RKO (cell line): ENCODE results near the gene KLHL25.

Source experiments
- DNase-seq: peaks from one replicate; pipeline ENCODE4 v3.0.0-alpha.2; 2016; ENCODE audit warnings: low spot score

KLHL25 gene

GRCh38 chr15:85759376-85759775 lies 35.3 kb downstream of the KLHL25 start:
- DNase-seq = no peak

- DNase-seq = no peak
These were observed 36.1 kb downstream of the KLHL25 start for GRCh38 chr15:85758655-85758978.

GRCh38 chr15:85757939-85758654 lies 36.6 kb downstream of the KLHL25 start:
- no peak for DNase-seq

DNA sequence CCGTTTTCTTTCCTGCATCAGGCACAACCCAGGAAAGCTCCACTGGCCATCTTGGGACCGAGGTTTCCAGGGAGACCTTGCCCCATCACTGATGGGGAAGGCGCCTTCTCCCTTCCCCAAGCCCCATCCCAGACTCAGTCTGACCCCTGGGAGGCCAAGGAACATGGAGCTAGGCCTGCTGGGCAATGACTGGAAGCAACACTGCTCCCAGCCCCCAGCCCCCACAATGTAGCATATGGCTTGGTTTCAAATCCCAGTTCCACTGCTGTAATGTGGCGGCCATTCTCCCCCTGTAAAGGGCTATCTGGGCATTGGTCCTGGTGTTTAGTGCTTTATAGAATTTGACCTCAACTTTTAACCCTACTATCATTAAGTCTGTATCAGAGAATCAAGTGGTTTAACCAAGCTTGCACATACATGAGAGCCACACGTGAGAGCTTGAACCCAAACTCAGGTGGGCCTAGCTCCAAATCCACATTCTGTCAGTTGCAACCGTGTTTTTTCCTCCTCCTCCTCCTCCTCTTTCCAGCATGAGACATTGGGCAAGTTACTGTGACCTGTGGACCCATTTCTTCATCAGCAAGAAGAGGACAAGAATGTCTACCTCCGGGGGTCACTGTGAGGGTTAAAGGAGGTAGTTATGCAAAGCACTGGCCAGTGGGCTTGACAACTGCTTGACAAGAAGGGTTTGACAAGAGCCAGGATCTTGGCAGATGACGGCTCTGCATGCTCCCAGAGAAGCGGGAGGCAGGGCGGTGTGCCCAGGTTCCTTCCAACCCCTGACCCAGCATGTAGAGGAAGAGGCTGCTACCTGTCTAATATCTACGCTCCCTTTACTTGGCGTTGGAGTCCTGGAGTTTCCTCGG lies 37.4 kb downstream of the KLHL25 start:
- DNase-seq = no peak

GRCh38 chr15:85756411-85757072 lies 38.2 kb downstream of the KLHL25 start:
- no peak for DNase-seq

- no peak for DNase-seq
These were observed 38.8 kb downstream of the KLHL25 start for GRCh38 chr15:85755942-85756341.

DNA sequence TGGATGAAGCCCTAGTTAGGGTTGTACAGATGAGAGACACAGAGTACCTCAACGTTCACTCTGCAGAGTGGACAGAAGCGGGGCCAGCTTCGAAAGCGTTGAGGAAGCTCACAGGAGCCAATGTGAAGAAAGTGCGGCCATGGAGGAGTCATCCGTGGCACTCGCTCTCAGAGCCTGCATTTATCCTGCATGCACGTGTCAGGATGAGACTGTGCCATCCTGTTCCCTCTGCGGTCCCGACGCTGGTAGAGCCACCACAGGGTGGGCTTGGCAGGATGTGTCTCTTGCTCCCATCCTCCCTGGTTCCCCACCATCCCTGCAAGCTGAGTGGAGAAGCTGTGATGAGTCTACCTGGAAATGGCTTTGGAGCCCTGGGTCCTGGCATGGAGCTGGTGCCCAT lies 39.3 kb downstream of the KLHL25 start:
- DNase-seq = no peak

GRCh38 chr15:85754989-85755388 lies 39.7 kb downstream of the KLHL25 start:
- no peak for DNase-seq

GRCh38 chr15:85753791-85754452 lies 40.8 kb downstream of the KLHL25 start:
- no peak for DNase-seq

- no peak for DNase-seq
These were observed 41.5 kb downstream of the KLHL25 start for GRCh38 chr15:85753261-85753660.

DNA sequence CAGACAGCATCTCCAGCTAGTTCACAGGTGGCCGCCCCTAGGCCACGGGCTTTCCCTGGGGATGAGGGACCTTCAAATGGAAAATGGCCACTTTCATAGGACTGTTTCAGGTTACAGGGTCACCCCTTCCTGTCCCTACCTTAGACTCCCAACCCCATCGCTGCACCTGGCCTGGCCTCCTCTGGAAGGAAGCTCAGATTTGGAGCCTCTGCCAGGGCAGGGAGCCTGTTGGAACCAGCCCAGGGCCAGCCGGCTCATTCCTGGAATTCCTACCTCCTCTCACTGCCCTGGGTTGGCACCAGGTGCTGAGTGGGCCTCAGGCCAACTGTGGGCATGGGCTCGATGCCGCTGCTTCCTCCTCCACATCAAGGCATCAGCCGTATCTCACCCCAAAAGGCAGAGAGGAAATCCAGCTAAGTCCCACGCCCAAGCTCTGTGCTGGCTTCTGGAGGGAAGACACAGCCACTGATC lies 42.2 kb downstream of the KLHL25 start:
- DNase-seq = no peak

DNA sequence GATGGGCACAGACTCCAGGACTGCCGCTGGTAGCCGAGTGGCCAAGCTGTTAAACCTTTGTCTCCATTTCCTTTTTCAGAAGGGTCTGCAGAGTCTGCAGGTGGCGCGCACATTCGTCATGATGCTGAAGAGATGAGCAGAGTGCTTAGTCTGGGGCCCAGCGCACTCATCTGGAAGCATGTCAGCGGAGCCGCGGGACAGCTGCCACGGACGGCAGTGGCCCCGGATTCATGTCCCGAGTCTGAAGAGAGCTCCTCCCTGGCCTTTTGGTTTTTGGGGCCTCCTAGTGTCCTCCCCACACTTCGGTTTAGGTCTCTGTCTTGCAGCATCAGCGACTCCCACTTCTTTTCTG lies 42.6 kb downstream of the KLHL25 start:
- no peak for DNase-seq

DNA sequence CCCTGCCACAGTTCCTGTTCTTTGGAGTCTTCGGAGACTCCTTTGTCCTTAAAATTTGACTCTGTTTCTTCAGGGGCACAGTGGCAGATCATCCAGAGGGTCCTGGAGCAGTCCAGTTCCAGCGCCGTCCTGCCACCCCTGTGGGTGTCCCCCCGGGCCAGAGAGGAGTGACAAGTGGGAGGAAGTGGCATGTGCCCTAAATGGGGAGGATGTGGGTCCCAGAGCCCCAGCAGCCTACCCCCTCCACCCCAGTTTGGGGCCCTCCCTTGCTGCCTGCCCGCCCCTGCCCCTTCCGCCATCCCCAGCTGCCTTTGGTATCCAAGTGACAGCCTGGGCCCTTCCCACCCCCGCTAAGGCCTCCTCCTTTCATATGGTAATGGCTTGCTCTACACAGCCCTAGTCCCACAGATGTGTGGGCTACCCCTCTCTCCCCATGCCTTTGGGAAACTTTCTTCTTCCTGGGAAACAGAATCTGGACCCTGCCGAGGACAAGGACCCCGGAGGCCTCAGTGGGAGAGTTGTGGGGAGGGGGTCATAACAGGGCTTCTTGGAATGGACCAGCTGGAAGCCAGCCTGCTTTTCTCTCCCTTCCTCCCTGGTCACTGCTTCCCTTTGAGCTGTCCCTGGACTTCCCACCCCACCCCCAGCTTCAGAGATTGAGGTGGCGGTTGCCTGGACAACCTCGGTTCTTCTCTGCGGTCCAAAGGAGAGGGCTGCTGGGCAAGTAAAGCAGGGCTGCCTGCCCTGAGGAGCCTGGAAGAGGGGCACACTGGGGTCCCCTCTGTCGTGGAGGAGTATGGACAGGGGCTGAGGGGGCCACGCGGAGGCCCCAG lies 43.2 kb downstream of the KLHL25 start:
- no peak for DNase-seq

DNA sequence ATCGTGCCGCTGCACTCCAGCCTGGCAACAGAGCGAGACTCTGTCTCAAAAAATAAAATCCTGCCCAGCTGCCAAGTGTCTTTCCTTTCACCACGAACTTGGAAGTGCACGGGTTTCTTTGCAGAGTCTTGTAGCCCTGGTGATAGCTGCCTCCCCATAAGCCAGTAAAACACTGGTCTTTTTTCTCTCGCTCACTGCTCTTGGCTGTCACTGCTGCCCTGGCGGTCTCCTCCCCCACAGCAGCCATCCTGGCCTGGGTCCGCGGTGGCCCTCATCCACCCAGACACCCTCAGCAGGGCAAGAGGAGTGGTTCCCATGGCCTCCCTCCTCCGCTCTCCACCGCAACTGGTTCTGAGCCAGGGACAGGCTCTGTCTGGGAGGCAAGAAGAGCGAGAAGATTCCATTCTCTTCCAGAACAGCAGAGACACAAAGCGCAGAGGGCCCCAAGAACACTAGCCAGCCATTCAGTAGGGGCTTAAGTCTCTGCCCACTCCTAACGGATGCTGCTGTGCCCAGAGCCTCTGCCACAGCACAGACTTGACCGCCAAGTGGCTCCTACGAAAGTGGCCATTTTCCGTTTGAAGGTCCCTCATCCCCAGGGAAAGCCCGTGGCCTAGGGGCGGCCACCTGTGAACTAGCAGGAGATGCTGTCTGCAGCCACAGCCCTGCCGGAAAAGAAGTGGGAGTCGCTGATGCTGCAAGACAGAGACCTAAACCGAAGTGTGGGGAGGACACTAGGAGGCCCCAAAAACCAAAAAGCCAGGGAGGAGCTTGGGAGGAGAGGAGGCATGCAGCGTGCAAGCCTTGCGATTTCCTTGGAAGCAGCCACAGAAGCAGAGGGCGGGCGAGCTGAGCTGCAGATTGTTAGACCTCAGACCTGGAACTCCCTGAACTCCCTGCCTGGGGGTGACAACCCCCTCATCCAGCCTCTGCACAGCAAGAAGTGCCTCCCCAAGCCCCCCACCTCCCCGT lies 44.1 kb downstream of the KLHL25 start:
- DNase-seq = no peak

DNA sequence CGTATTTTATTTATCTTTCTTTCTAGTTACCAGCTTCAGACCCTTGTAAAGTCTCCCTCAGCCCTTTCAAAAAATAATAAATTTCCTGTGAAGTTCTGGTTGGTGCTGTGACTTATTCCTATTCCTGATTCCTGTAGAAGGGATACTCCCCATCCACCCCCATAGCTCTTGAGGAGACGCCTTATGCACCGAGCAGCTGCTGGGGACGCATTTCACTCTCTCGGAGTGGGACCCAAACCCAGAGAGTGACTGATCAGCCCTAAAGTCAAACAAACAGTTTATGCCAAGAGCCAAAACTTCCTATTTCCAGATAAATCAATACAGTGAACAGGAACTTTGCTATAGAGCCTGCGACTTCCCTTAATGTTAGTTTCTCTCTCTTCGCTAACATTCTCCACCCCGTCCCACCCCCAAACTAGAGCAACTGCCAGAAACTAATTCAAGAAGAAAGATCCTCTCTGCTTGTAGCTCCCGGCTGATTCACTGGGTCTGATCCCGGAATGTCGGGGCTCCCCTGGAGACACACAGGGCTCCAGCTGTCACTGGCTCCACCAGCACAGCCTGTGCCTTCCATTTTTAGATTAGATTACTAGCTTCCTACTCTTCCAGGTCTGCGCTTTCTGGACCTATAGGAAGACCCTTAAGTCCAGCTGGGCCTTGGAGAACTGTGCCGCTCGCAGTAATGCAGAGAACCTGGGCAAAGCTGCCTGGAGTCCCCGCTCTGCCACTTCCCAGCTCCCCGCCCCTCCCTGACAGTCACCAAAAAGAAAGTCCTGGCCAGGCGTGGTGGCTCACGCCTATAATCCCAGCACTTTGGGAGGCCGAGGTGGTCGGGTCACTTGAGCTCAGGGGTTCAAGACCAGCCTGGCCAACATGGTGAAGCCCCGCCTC lies 45.2 kb downstream of the KLHL25 start:
- DNase-seq = no peak

GRCh38 chr15:85748729-85749128 lies 46.0 kb downstream of the KLHL25 start:
- no peak for DNase-seq

GRCh38 chr15:85748176-85748575 lies 46.5 kb downstream of the KLHL25 start:
- no peak for DNase-seq

DNA sequence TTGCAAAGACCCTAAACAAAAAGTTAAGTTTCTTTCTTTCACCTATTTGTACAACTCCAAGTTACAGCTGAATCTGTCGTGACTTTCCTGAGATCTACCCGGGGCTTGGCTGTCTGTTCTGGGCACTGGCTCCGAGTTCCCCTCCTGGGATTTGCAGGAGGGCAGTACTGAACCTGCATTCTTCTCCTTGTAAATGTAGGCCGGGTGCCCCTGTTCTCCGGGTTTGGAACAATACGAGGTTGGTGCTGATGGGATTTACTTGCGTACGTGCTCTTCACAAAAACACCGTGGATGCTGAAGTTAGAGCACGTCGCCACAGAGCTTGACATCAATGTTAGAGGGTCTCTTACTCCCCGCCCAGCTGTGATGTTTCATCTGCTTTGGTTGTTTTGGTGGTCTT lies 48.1 kb downstream of the KLHL25 start:
- no peak for DNase-seq

DNA sequence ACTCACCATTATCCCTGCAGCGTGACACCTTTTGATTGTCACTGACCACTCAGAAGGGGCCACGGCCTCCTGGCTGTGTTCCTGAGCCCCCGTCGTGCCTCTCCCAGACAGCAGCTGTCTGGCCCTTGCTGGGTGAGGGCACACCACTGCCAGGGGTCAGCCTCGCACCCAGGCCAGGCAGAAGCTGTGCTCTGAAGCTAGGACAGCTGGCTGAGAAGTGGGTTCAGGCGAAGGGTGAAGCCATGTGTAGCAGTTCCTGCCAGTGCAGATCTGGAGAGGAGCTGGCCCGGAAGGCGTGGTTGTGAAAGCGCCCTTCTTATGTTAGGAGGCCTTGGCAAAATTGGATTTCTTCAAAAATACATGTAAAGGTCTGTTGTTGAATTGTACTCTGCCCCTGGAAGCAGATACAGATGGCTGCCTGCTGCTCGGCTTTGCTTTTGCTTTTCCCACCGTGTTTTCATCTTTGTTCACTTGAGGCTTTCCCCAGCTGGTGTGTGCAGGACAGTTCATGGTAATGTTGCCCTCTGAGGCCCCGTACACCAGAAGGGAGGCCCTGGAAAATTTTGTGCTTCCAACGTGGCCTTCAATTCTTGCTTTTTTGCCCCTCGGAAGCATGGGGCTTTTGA lies 49.1 kb downstream of the KLHL25 start:
- no peak for DNase-seq
